K562 (cell line): ENCODE results near the gene SMIM3. TPM values are rescaled to one million over a fixed set of nuclear protein-coding genes. Genes with fewer than 3 reads are reported as not detected.

Experiments used
- ADNP ChIP-seq: fragments of 200-800 bp; sonication (Bioruptor generic); IDR thresholded peaks from 2 replicates; pipeline ENCODE4 v1.6.1; 2016; ENCODE audit warnings: missing genetic modification characterization, missing compliant biosample characterization
- ATF3 ChIP-seq, 2 experiments: fragments of 450-650 bp in 1 of 2; sonication (generic) in 1 of 2; formaldehyde crosslinking in 1 of 2; IDR thresholded peaks in 1 of 2; conservative IDR thresholded peaks in 1 of 2; 2 replicates each; pipeline versions ENCODE4 v1.6.1 to v1.8.1; 2016 to 2023; ENCODE audit warnings: mild to moderate bottlenecking in 2 of 2, moderate library complexity in 2 of 2, inconsistent platforms in 1 of 2, missing genetic modification reagents in 1 of 2
- ATF7 ChIP-seq: fragments of 450-650 bp; IDR thresholded peaks from 2 replicates; pipeline ENCODE4 v1.7.1; 2014; ENCODE audit warnings: mild to moderate bottlenecking, moderate library complexity
- CREM ChIP-seq: IDR thresholded peaks from 2 replicates; pipeline ENCODE4 v1.6.1; 2014; ENCODE audit warnings: antibody characterized with exemption, low read depth
- DPF2 ChIP-seq: fragments of 450-650 bp; IDR thresholded peaks from 2 replicates; pipeline ENCODE4 v1.6.1; 2016
- E2F8 ChIP-seq: fragments of 450-650 bp; IDR thresholded peaks from 2 replicates; pipeline ENCODE4 v1.7.1; 2018; ENCODE audit warnings: mild to moderate bottlenecking, low read depth; ENCODE audit not compliant: partially characterized antibody
- KAT7 ChIP-seq: sonication (generic); formaldehyde crosslinking; IDR thresholded peaks from 2 replicates; pipeline ENCODE4 v1.8.0; 2022; ENCODE audit warnings: missing genetic modification reagents, mild to moderate bottlenecking, borderline replicate concordance
- KLF10 ChIP-seq: fragments of 250-450 bp; sonication (Bioruptor Pico); IDR thresholded peaks from 2 replicates; pipeline ENCODE4 v1.6.1; 2021; ENCODE audit warnings: matching md5 sums
- LCOR ChIP-seq: sonication (generic); formaldehyde crosslinking; IDR thresholded peaks from 2 replicates; pipeline ENCODE4 v1.8.0; 2022; ENCODE audit warnings: mild to moderate bottlenecking, missing genetic modification reagents
- PHF20 ChIP-seq: fragments of 450-650 bp; IDR thresholded peaks from 2 replicates; pipeline ENCODE4 v1.6.1; 2018; ENCODE audit not compliant: partially characterized antibody
- POU5F1 ChIP-seq: fragments of 150-350 bp; IDR thresholded peaks from 2 replicates; pipeline ENCODE4 v1.6.1; 2014; ENCODE audit warnings: borderline replicate concordance, low read length, low read depth, mild to moderate bottlenecking; ENCODE audit not compliant: partially characterized antibody
- PRMT5 ChIP-seq: sonication (generic); formaldehyde crosslinking; IDR thresholded peaks from 2 replicates; pipeline ENCODE4 v1.5.0; 2020; ENCODE audit warnings: missing genetic modification reagents
- PYGO2 ChIP-seq: fragments of 450-650 bp; IDR thresholded peaks from 2 replicates; pipeline ENCODE4 v1.6.1; 2016; ENCODE audit warnings: mild to moderate bottlenecking, missing genetic modification characterization, moderate library complexity, missing compliant biosample characterization
- RBFOX2 ChIP-seq: fragments of 200-400 bp; formaldehyde crosslinking; IDR thresholded peaks from 2 replicates; pipeline ENCODE4 v1.6.1; 2017; ENCODE audit warnings: low read depth, mild to moderate bottlenecking, low read length, moderate library complexity
- RFX5 ChIP-seq: IDR thresholded peaks from 2 replicates; pipeline ENCODE4 v1.6.1; 2011; ENCODE audit warnings: low read depth, mild to moderate bottlenecking, improper control_type of control experiment, low read length
- SMARCA5 ChIP-seq: fragments of 450-650 bp; IDR thresholded peaks from 2 replicates; pipeline ENCODE4 v1.6.1; 2016
- SP1 ChIP-seq: sonication (generic); formaldehyde crosslinking; IDR thresholded peaks from 2 replicates; pipeline ENCODE4 v1.8.1; 2022; ENCODE audit warnings: mild to moderate bottlenecking, missing genetic modification reagents
- TSC22D4 ChIP-seq: fragments of 450-650 bp; IDR thresholded peaks from 2 replicates; pipeline ENCODE4 v1.6.1; 2016; ENCODE audit warnings: missing genetic modification characterization, missing biosample characterization, control low read depth
- ZBTB33 ChIP-seq: sonication (generic); formaldehyde crosslinking; IDR thresholded peaks from 2 replicates; pipeline ENCODE4 v1.8.1; 2023; ENCODE audit warnings: mild to moderate bottlenecking, missing genetic modification reagents
- ZFPM2 ChIP-seq: fragments of 250-450 bp; sonication (Bioruptor Pico); IDR thresholded peaks from 2 replicates; pipeline ENCODE4 v1.5.1; 2022; ENCODE audit warnings: mild to moderate bottlenecking
- ZNF12 ChIP-seq: sonication (generic); formaldehyde crosslinking; IDR thresholded peaks from 2 replicates; pipeline ENCODE4 v1.4.0; 2020; ENCODE audit warnings: mild to moderate bottlenecking, missing genetic modification reagents
- ZNF217 ChIP-seq: sonication (generic); formaldehyde crosslinking; IDR thresholded peaks from 2 replicates; pipeline ENCODE4 v1.8.0; 2022; ENCODE audit warnings: mild to moderate bottlenecking, missing genetic modification reagents
- ZNF445 ChIP-seq: fragments of 250-450 bp; sonication (Bioruptor Pico); IDR thresholded peaks from 2 replicates; pipeline ENCODE4 v1.4.0; 2020; ENCODE audit warnings: low read depth, mild to moderate bottlenecking, moderate library complexity
- ZNF586 ChIP-seq: fragments of 450-650 bp; formaldehyde crosslinking; conservative IDR thresholded peaks from 2 replicates; pipeline ENCODE4 v1.4.0; 2020; ENCODE audit warnings: mild to moderate bottlenecking, moderate library complexity
- polyA plus RNA-seq, 8 experiments: library from polyadenylated mRNA; depleted of rRNA in 4 of 8; stranded (reverse) in 5 of 8; unstranded in 3 of 8; fragments of >200 nt; fragmentation: Nextera tagmentation in 2 of 8; fragmentation: Illumina TruSeq in 1 of 8; extraction: Ambion mirVana in 2 of 8; extraction: Trizol in 1 of 8; gene quantifications; 2 replicates each; pipeline versions ENCODE4 v1.2.1 to v1.2.3, GENCODE V29; 2011 to 2014; ENCODE audit warnings: inconsistent platforms in 1 of 8, missing spikeins in 1 of 8
- total RNA-seq, 7 experiments: library from RNA; depleted of rRNA in 6 of 7; stranded (reverse); fragments of >200 nt in 6 of 7; fragmentation: Illumina TruSeq in 2 of 7; extraction: Trizol in 2 of 7; gene quantifications; 2 replicates each; pipeline versions ENCODE4 v1.2.1 to v1.2.3, GENCODE V29; 2011 to 2021; ENCODE audit warnings: low replicate concordance in 1 of 7

The SMIM3 gene
- total and polyA plus RNA-seq, 9 of the 15 experiments (the other 6 are each of a cell fraction or from before 2014, with no cell fraction given), result 4.1 to 27.7 (median 13.6) TPM

GRCh38 chr5:150801117-150801927, 22.8 kb downstream of the SMIM3 start (continued):
- TF ChIP-seq POU5F1 (no peak), ATF7 (peak; percentile 66), LCOR (CRISPR knock-in tag) (peak; percentile 54; the same call in 1 of the 2 replicates), ZNF12 (no peak), ZFPM2 (no peak), CREM (peak; percentile 11; the same call in 1 of the 2 replicates), ZNF445 (CRISPR knock-in tag) (no peak), KLF10 (CRISPR knock-in tag) (no peak), PRMT5 (no peak), ZNF217 (CRISPR knock-in tag) (no peak), SP1 (no peak), PYGO2 (tag) (no peak), RFX5 (no peak), ATF3 (IDR thresholded peaks at IDR 0.05) (no peak), ATF3 (CRISPR knock-in tag; conservative IDR thresholded peaks at IDR 0.05) (no peak), TSC22D4 (tag) (no peak), E2F8 (no peak), SMARCA5 (0 out of 2 replicates have a peak, but pooled peaks have one; percentile 29), PHF20 (no peak), DPF2 (peak; percentile 63; the same call in 1 of the 2 replicates), RBFOX2 (no peak), ZBTB33 (CRISPR knock-in tag) (no peak), KAT7 (CRISPR knock-in tag) (no peak), ADNP (no peak), ZNF586 (CRISPR knock-in tag) (no peak)
